Measurements from ENCODE around the gene GP5. TPM values are rescaled to one million over a fixed set of nuclear protein-coding genes. Genes with fewer than 3 reads are reported as not detected.

Gene GP5
- total and polyA plus RNA-seq, 7 experiments from 2014 or later: 1.4 to 11.3 (median 6.2) TPM

DNA sequence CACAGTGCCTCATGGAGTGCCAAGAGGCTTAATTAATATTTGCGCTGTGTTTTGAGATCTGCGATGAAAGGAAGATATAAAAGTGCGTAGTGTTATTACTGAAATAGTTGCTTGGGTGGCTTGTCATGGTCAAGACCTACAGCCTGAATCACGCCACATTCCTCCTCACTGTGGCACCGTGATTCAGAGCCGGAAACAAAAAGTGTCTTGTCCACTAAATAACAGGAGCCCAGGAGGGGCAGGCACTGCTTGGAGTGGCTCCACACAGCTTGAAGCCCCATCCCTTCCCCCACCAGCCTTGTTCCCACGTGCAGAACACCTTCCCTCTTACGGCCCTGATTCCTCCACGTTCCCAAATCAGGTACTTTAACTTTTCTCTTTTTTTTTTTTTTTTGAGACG is 28.3 kb downstream of the GP5 start:
- H3K27me3 Mint-ChIP-seq: peaks cover 26 to 50% (median 36%) of the 10 kb centered on the region in 5 donors
- intact Hi-C loops (cut with micrococcal nuclease): no loop called here
- peaks cover 0 to 1% (median 0%) of the 10 kb centered on the region in 11 donors for H3K9me3 Mint-ChIP-seq
- no peak overlapping the region for H3K27ac Mint-ChIP-seq
- ATAC-seq (no peak), DNase-seq (no peak)
- Histone ChIP-seq H3K4me1 (ENCODE audit: control insufficient read depth in 2 of 2, insufficient read depth in 2 of 2, low read length in 2 of 2) (no peaks in the 10 kb centered on the region), H3K27me3 (ENCODE audit: control insufficient read depth in 2 of 2, insufficient read depth in 2 of 2, low read length in 2 of 2) (no peaks in the 10 kb centered on the region), H3K27ac (ENCODE audit: low read depth, low read length) (no peak overlapping the region), H3K36me3 (ENCODE audit: control insufficient read depth in 2 of 3, insufficient read depth in 3 of 3, low read length in 3 of 3) (no peaks in the 10 kb centered on the region), H3K9me3 (ENCODE audit: control insufficient read depth in 2 of 3, low read length in 3 of 3) (no peaks in the 10 kb centered on the region), H3K4me3 (ENCODE audit: low read length) (no peak overlapping the region)
- ChIA-PET CTCF (no interaction called here), POLR2A (no interaction called here)
- H3K4me1 Mint-ChIP-seq: peaks cover 0 to 5% (median 0%) of the 10 kb centered on the region in 7 donors
- H3K4me3 Mint-ChIP-seq: no peak overlapping the region
- H3K36me3 Mint-ChIP-seq: no peaks in the 10 kb centered on the region

DNA sequence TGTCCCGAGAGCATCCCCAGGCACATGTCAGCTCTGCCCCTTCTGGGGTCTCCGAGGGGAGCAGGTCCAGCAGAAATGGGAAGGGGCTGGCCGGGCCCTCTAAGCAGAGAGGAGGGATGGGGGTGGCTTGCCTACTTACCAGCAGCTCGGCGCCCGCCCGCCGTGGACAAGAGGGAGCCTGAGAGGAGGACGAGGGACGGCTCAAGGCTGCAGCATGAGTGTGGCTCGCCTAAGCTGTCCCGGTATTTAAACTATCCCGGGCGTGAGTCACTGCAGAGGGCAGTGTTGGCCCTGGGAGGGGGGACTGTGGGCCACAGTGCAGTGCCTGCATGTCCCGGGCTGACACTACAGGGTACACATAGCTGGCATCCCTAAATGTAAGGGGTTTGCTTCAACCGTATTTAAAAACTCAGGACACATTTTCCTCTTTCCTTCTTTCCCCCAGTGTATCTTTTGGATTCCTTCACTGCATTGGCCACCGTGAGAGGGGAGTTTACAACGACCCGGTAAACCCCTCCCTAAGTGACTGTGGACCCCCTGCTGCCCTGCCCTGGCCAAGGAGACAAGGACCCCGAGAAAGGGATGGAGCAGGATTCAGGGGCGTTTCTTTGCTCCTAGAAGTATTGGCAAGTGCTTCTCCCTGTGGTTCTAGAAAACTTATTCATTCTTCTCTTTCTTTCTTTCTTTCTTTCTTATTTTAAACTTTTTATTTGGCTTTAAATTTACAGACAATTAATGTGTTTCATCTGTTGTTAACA is 29.4 kb downstream of the GP5 start, which contains the start of gene LRRC15:
Gene LRRC15 (minus strand): TSS at position 222 of the 758 bp plus-strand sequence. CDS start 8,700 bp downstream, outside the sequence.
- Histone ChIP-seq H3K36me3 (ENCODE audit: control insufficient read depth in 2 of 3, insufficient read depth in 3 of 3, low read length in 3 of 3) (no peaks in the 10 kb centered on the region), H3K27me3 (ENCODE audit: control insufficient read depth in 2 of 2, insufficient read depth in 2 of 2, low read length in 2 of 2) (no peaks in the 10 kb centered on the region), H3K4me1 (ENCODE audit: control insufficient read depth in 2 of 2, insufficient read depth in 2 of 2, low read length in 2 of 2) (no peaks in the 10 kb centered on the region), H3K4me3 (ENCODE audit: low read length) (no peak within 1 kb of the TSS), H3K9me3 (ENCODE audit: control insufficient read depth in 2 of 3, low read length in 3 of 3) (no peaks in the 10 kb centered on the region), H3K27ac (ENCODE audit: low read depth, low read length) (no peak within 1 kb of the TSS)
- Mint-ChIP-seq H3K4me1 (peaks cover 0 to 5% (median 0%) of the 10 kb centered on the region in 7 donors), H3K9me3 (peaks cover 0 to 1% (median 0%) of the 10 kb centered on the region in 11 donors), H3K27ac (no peak within 1 kb of the TSS), H3K27me3 (peaks cover 26 to 43% (median 36%) of the 10 kb centered on the region in 5 donors), H3K36me3 (no peaks in the 10 kb centered on the region), H3K4me3 (peak within 1 kb of the TSS in 1 of 10 donors; percentile 26)
- DNase-seq (no peak), ATAC-seq (peak; percentile 49)
- ChIA-PET POLR2A (no interaction called here), CTCF (no interaction called here)
- intact Hi-C loops (cut with micrococcal nuclease): loop anchor here in 1 of 2 donors (1.0 kb wide), 1 partner anchor 35 kb away; no protein-coding TSS in a partner anchor

DNA sequence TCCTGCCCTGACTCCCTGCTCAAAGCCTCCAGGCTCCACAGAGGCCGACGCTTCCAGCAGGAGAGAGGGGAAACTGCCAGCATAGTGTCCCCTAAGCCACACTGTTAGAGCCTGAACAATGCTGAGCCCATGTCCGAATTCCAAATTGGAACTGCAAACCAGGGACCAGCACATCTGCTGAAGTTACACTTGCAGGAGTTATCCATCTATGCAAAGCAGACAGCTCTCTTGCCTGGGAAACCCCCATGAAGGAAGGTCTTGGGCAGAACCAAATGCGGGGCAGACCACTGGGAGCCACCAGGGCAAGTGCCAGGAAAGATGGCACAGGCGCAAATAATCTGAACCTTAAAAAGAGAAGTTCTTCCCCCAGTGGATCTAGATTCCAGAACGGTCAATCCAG is 30.1 kb downstream of the GP5 start:
- no peak overlapping the region for H3K27ac Mint-ChIP-seq
- ChIA-PET CTCF (no interaction called here), POLR2A (no interaction called here)
- peaks cover 0 to 5% (median 0%) of the 10 kb centered on the region in 7 donors for H3K4me1 Mint-ChIP-seq
- Histone ChIP-seq H3K9me3 (ENCODE audit: control insufficient read depth in 2 of 3, low read length in 3 of 3) (no peaks in the 10 kb centered on the region), H3K4me3 (ENCODE audit: low read length) (no peak overlapping the region), H3K4me1 (ENCODE audit: control insufficient read depth in 2 of 2, insufficient read depth in 2 of 2, low read length in 2 of 2) (no peaks in the 10 kb centered on the region), H3K27ac (ENCODE audit: low read depth, low read length) (no peak overlapping the region), H3K36me3 (ENCODE audit: control insufficient read depth in 2 of 3, insufficient read depth in 3 of 3, low read length in 3 of 3) (no peaks in the 10 kb centered on the region), H3K27me3 (ENCODE audit: control insufficient read depth in 2 of 2, insufficient read depth in 2 of 2, low read length in 2 of 2) (no peaks in the 10 kb centered on the region)
- no peaks in the 10 kb centered on the region for H3K36me3 Mint-ChIP-seq
- ATAC-seq (no peak), DNase-seq (no peak)
- intact Hi-C loops (cut with micrococcal nuclease): loop anchor here in 1 of 2 donors (1.0 kb wide), 1 partner anchor 35 kb away; no protein-coding TSS in a partner anchor
- no peak overlapping the region for H3K4me3 Mint-ChIP-seq
- peaks cover 0 to 1% (median 0%) of the 10 kb centered on the region in 11 donors for H3K9me3 Mint-ChIP-seq
- H3K27me3 Mint-ChIP-seq: peaks cover 26 to 42% (median 36%) of the 10 kb centered on the region in 5 donors

DNA sequence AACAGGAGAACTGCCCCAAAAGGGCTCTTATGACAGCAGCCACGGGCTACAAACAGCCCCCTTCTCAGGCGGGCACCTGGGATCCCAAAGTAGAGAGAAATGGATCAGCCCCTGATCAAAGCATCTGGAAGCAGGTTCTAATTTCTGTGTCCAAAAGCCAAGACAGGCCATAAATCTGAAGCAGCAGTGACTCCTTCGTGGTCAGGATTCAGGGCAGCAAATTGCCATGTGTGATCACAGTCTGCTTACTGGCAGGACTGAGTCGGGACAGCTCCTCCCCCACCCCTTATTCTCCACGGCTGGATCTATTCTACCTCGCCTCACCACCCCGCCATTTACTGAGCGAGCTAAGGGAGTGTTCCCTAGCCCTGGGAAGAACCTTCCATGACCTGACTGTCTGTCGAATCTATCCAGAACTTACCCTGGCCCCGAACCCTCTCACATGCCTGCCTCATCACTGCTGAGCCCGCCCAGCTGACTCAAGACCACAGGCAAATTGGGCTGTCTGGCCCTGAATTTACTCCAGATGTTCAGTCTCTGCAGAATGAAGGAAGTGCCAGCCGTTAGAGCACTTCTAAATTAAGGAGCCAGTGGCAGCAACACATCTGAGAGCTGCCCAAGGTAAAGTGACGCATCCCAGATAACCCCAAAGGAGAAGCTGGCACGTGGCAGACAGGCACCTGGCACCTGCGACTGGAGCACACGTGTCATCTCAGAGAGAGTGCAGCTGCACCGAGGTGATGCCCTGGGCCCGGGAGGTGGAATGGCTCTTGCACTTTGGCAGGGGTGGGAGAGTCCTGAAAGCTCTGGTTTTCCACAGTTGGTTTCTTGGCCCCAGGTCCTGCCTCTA is 30.8 kb downstream of the GP5 start:
- Histone ChIP-seq H3K36me3 (ENCODE audit: control insufficient read depth in 2 of 3, insufficient read depth in 3 of 3, low read length in 3 of 3) (no peaks in the 10 kb centered on the region), H3K27me3 (ENCODE audit: control insufficient read depth in 2 of 2, insufficient read depth in 2 of 2, low read length in 2 of 2) (no peaks in the 10 kb centered on the region), H3K27ac (ENCODE audit: low read depth, low read length) (no peak overlapping the region), H3K4me3 (ENCODE audit: low read length) (no peak overlapping the region), H3K4me1 (ENCODE audit: control insufficient read depth in 2 of 2, insufficient read depth in 2 of 2, low read length in 2 of 2) (no peaks in the 10 kb centered on the region), H3K9me3 (ENCODE audit: control insufficient read depth in 2 of 3, low read length in 3 of 3) (no peaks in the 10 kb centered on the region)
- H3K27me3 Mint-ChIP-seq: peaks cover 26 to 42% (median 36%) of the 10 kb centered on the region in 5 donors
- intact Hi-C loops (cut with micrococcal nuclease): no loop called here
- no peak overlapping the region for H3K27ac Mint-ChIP-seq
- H3K9me3 Mint-ChIP-seq: peaks cover 0 to 1% (median 0%) of the 10 kb centered on the region in 11 donors
- no peak overlapping the region for H3K4me3 Mint-ChIP-seq
- ChIA-PET CTCF (no interaction called here), POLR2A (no interaction called here)
- peaks cover 0 to 5% (median 0%) of the 10 kb centered on the region in 7 donors for H3K4me1 Mint-ChIP-seq
- DNase-seq (no peak), ATAC-seq (no peak)
- H3K36me3 Mint-ChIP-seq: no peaks in the 10 kb centered on the region

DNA sequence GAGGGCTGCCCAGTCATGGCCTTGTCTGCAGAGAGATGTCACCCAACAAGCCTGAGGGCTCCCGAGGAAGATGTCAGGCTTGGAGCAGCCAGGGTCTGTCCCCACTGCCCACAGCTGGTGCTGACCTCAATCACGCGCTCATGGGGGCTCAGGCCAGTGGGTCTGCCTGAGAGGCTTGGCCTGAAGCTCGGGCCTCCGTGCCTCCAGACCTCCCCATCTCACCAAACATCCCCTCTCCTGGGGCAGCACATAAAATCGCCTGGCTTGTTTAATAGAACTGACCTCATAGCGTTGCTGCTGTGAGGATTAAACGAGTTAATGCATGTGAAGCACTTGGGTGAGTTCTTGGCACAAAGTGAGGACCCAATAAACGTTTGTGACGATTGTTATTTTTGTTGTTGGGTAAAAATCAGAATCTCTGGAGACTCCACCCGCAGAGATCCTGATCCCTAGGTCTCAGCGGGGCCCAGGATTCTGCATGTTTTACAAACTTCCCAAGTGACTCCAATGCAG is 33.0 kb downstream of the GP5 start:
- H3K4me1 Mint-ChIP-seq: peaks cover 0 to 5% (median 0%) of the 10 kb centered on the region in 7 donors
- H3K4me3 ChIP-seq (ENCODE audit: low read length): no peak overlapping the region
- H3K4me1 ChIP-seq (ENCODE audit: control insufficient read depth in 2 of 2, insufficient read depth in 2 of 2, low read length in 2 of 2): no peaks in the 10 kb centered on the region
- ChIA-PET CTCF (interaction anchor here (1.0 kb wide), 1 partner anchor 22 kb away, joined by 4 read pairs; no protein-coding TSS in a partner anchor), POLR2A (no interaction called here)
- no peak overlapping the region for H3K27ac Mint-ChIP-seq
- no peaks in the 10 kb centered on the region for H3K9me3 ChIP-seq (ENCODE audit: control insufficient read depth in 2 of 3, low read length in 3 of 3)
- no peaks in the 10 kb centered on the region for H3K9me3 Mint-ChIP-seq
- no peaks in the 10 kb centered on the region for H3K36me3 Mint-ChIP-seq
- no peak for DNase-seq
- no peak overlapping the region for H3K4me3 Mint-ChIP-seq
- no peak for ATAC-seq
- H3K27ac ChIP-seq (ENCODE audit: low read depth, low read length): no peak overlapping the region
- intact Hi-C loops (cut with micrococcal nuclease): no loop called here
- peaks cover 26 to 36% (median 31%) of the 10 kb centered on the region in 5 donors for H3K27me3 Mint-ChIP-seq
- H3K36me3 ChIP-seq (ENCODE audit: control insufficient read depth in 2 of 3, insufficient read depth in 3 of 3, low read length in 3 of 3): no peaks in the 10 kb centered on the region
- H3K27me3 ChIP-seq (ENCODE audit: control insufficient read depth in 2 of 2, insufficient read depth in 2 of 2, low read length in 2 of 2): no peaks in the 10 kb centered on the region

DNA sequence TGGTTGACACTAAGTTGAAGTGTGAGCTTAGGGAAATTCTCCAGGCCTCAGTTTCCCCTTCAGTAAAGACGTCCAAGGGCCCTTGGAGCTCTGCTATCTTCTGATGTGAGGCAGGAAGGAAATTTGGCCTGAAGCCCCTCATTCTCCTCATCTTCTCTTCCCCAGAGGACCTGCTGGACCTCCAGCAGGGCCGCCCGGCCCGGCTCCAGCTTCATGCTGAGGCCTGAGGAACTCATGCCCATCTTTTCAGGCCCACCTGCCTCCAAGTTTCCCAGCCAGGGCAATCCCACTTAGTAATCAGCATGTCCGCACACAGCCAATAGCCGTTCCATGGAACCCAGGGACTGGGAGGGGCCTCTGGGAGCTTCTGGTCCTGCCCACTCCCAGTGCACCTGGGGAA is 33.5 kb downstream of the GP5 start:
- DNase-seq: no peak
- Mint-ChIP-seq H3K4me1 (peaks cover 0 to 5% (median 0%) of the 10 kb centered on the region in 7 donors), H3K9me3 (no peaks in the 10 kb centered on the region), H3K36me3 (no peaks in the 10 kb centered on the region), H3K27me3 (peaks cover 22 to 30% (median 28%) of the 10 kb centered on the region in 5 donors), H3K27ac (no peak overlapping the region), H3K4me3 (no peak overlapping the region)
- no peak overlapping the region for H3K27ac ChIP-seq (ENCODE audit: low read depth, low read length)
- CTCF ChIA-PET: interaction anchor here (0.7 to 1.0 kb wide), 2 partner anchors 22 to 38 kb away, joined by 3 to 4 read pairs; no protein-coding TSS in a partner anchor
- no peak for ATAC-seq
- intact Hi-C loops (cut with micrococcal nuclease): no loop called here
- H3K36me3 ChIP-seq (ENCODE audit: control insufficient read depth in 2 of 3, insufficient read depth in 3 of 3, low read length in 3 of 3): no peaks in the 10 kb centered on the region
- H3K9me3 ChIP-seq (ENCODE audit: control insufficient read depth in 2 of 3, low read length in 3 of 3): no peaks in the 10 kb centered on the region
- H3K4me3 ChIP-seq (ENCODE audit: low read length): no peak overlapping the region
- POLR2A ChIA-PET: no interaction called here
- H3K27me3 ChIP-seq (ENCODE audit: control insufficient read depth in 2 of 2, insufficient read depth in 2 of 2, low read length in 2 of 2): no peaks in the 10 kb centered on the region
- H3K4me1 ChIP-seq (ENCODE audit: control insufficient read depth in 2 of 2, insufficient read depth in 2 of 2, low read length in 2 of 2): no peaks in the 10 kb centered on the region

Measured in naive thymus-derived CD4-positive, alpha-beta T cell (primary cell).